ENCODE measurements around the gene RELL1. TPM values are rescaled to one million over a fixed set of nuclear protein-coding genes. Genes with fewer than 3 reads are reported as not detected.

Gene RELL1
- total RNA-seq (ENCODE audit: low replicate concordance), result 31.6 and 45.8 TPM in 2 replicates
- long read RNA-seq, transcript RELL1-202 (7 exons, 1,350 nt), result major isoform, 5 of 17 reads
- long read RNA-seq, partial matches to known transcripts, result 3 of 17 reads
- long read RNA-seq, other reads (novel, unspliced or antisense), result 8 of 17 reads

- H3K36me3 Mint-ChIP-seq, result peaks cover 21% of the 10 kb centered on the region
- H3K9me3 Mint-ChIP-seq, result peaks cover 4% of the 10 kb centered on the region
- H3K27ac Mint-ChIP-seq, result peak within 1 kb of the TSS; percentile 92
Observed at GRCh38 chr4:37686373-37687193, at the start of gene RELL1. Gene RELL1, minus strand, starts transcription at chr4:37686376. Its CDS starts 89 bp downstream, at chr4:37686287.

GRCh38 chr4:37735578-37735977, 49.4 kb upstream of the RELL1 start:
- Mint-ChIP-seq H3K4me1 (ENCODE audit: unreplicated experiment) (no peaks in the 10 kb centered on the region), H3K4me3 (no peak overlapping the region), H3K36me3 (no peaks in the 10 kb centered on the region), H3K27me3 (no peaks in the 10 kb centered on the region), H3K9me3 (no peaks in the 10 kb centered on the region), H3K27ac (no peak overlapping the region)
- TF ChIP-seq, protein P1, sequence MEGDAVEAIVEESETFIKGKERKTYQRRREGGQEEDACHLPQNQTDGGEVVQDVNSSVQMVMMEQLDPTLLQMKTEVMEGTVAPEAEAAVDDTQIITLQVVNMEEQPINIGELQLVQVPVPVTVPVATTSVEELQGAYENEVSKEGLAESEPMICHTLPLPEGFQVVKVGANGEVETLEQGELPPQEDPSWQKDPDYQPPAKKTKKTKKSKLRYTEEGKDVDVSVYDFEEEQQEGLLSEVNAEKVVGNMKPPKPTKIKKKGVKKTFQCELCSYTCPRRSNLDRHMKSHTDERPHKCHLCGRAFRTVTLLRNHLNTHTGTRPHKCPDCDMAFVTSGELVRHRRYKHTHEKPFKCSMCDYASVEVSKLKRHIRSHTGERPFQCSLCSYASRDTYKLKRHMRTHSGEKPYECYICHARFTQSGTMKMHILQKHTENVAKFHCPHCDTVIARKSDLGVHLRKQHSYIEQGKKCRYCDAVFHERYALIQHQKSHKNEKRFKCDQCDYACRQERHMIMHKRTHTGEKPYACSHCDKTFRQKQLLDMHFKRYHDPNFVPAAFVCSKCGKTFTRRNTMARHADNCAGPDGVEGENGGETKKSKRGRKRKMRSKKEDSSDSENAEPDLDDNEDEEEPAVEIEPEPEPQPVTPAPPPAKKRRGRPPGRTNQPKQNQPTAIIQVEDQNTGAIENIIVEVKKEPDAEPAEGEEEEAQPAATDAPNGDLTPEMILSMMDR (conservative IDR thresholded peaks at IDR 0.05), result no peak
- no peak for DNase-seq (ENCODE audit: extremely low spot score, unreplicated experiment)

More at GRCh38 chr4:37686373-37687193, at the start of gene RELL1:
- TF ChIP-seq, protein P1 (conservative IDR thresholded peaks at IDR 0.05), result no peak
- H3K4me1 Mint-ChIP-seq (ENCODE audit: unreplicated experiment), result peaks cover 36% of the 10 kb centered on the region
- peak; percentile 100 for DNase-seq (ENCODE audit: extremely low spot score, unreplicated experiment)
- H3K4me3 Mint-ChIP-seq, result peak within 1 kb of the TSS; percentile 93
- no peaks in the 10 kb centered on the region for H3K27me3 Mint-ChIP-seq

DNA sequence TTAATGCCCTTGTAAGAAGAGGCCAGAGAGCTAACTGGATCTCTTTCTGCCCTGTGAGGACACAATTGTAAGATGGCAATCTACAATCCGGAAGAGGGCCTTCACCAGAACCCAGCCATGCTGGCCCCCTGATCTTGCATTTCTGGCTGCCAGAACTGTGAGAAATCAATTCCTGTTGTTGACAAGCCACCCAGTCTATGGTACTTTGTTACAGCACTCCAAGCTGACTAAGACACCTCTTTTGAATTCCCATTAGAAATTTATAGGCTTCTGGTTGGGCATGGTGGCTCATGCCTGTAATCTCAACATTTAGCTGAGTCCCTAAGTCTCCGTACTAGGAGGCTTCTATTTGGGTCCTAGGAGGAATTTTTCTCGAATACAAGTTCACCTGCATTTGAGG, 48.8 kb upstream of the RELL1 start:
- H3K27me3 Mint-ChIP-seq, result no peaks in the 10 kb centered on the region
- H3K27ac Mint-ChIP-seq, result no peak overlapping the region
- no peaks in the 10 kb centered on the region for H3K9me3 Mint-ChIP-seq
- DNase-seq (ENCODE audit: extremely low spot score, unreplicated experiment), result no peak
- H3K4me1 Mint-ChIP-seq (ENCODE audit: unreplicated experiment), result peaks cover 5% of the 10 kb centered on the region
- H3K4me3 Mint-ChIP-seq, result no peak overlapping the region
- TF ChIP-seq, protein P1 (conservative IDR thresholded peaks at IDR 0.05), result no peak
- H3K36me3 Mint-ChIP-seq, result no peaks in the 10 kb centered on the region

DNA sequence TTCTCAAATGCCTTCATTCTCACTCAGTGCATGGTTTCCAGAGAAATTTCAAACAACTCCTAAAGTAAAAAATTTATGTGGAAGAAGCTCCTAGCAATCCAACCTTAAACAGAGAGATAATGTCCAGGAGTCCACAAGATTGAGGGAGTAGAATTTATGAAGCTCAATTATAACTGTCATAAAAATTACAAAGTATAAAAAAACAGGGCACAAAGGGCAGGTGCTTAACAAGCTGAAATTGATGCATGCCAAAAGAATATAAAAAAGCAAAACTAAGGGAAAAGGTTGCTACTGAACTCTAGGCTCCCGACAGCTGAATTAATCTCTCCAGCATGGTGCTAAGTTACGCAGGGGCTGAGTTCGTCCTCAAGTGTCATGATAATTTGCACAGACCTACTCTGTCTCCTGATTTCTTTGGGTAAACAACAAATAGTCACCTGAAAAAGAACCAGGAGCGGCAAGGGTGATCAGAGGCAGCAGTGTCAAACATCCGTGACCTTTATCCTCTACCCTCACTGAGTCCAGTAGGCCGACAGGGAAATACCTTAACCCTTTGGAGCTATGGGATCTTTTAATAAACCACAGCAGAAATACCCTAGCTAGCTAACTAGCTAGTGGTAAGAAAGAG, 47.2 kb upstream of the RELL1 start:
- Mint-ChIP-seq H3K27ac (no peak overlapping the region), H3K36me3 (no peaks in the 10 kb centered on the region), H3K4me3 (no peak overlapping the region), H3K4me1 (ENCODE audit: unreplicated experiment) (peaks cover 14% of the 10 kb centered on the region), H3K9me3 (peaks cover 3% of the 10 kb centered on the region), H3K27me3 (no peaks in the 10 kb centered on the region)
- TF ChIP-seq, protein P1 (conservative IDR thresholded peaks at IDR 0.05), result no peak
- no peak for DNase-seq (ENCODE audit: extremely low spot score, unreplicated experiment)

DNA sequence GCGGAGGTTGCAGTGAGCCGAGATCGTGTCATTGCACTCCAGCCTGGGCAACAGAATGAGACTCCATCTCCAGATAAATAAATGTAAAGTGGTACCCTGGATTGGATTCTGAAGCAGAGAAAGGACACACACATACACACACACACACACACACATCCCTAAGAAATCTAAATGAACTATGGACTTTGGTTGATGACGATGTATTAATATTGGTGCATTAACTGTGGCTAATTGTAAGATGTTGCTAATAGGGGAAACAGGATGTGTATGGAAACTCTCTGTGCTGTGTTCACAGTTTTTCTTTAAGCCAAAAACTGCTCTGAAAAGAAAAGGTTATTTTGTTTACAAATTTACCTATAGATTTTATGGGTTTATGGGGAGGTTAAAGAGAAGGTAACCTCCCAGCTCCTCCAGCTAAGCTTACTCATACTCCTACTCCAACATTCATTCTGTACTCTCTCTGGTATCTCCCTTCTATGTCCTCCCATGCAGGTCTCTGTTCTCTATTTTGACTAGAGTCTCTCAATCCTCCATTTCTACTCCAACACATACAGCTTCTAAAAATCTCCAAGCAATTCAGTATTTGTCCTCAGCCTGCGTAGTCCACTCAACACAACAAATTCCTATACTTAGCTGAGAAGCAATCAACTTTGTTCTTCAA, 46.5 kb upstream of the RELL1 start:
- H3K4me1 Mint-ChIP-seq (ENCODE audit: unreplicated experiment), result peaks cover 14% of the 10 kb centered on the region
- TF ChIP-seq, protein P1 (conservative IDR thresholded peaks at IDR 0.05), result no peak
- no peaks in the 10 kb centered on the region for H3K27me3 Mint-ChIP-seq
- no peaks in the 10 kb centered on the region for H3K36me3 Mint-ChIP-seq
- no peak for DNase-seq (ENCODE audit: extremely low spot score, unreplicated experiment)
- H3K27ac Mint-ChIP-seq, result no peak overlapping the region
- no peak overlapping the region for H3K4me3 Mint-ChIP-seq
- H3K9me3 Mint-ChIP-seq, result peaks cover 3% of the 10 kb centered on the region

Data from type B pancreatic cell (in vitro differentiated cells).